IPS-18c (cell line): ENCODE data around the gene CHST8.

ENCODE experiments used
- H3K4me3 ChIP-seq: 2 replicates; pipeline ENCODE4 v1.7.0; 2013; ENCODE audit warnings: low read depth, mild to moderate bottlenecking, low read length, moderate library complexity; ENCODE audit not compliant: insufficient read depth
- H3K9me3 ChIP-seq: one replicate; pipeline ENCODE4 v1.6.1; 2013; ENCODE audit warnings: mild to moderate bottlenecking, low read length, moderate library complexity; ENCODE audit not compliant: control insufficient read depth, insufficient read depth

The CHST8 gene

GRCh38 chr19:33706631-33707030 lies 84.9 kb downstream of the CHST8 start:
- Histone ChIP-seq H3K9me3 (no peaks in the 10 kb centered on the region), H3K4me3 (no peak overlapping the region)

GRCh38 chr19:33712268-33712667 lies 90.5 kb downstream of the CHST8 start:
- peaks cover 2% of the 10 kb centered on the region for H3K9me3 ChIP-seq
- no peak overlapping the region for H3K4me3 ChIP-seq

- no peak overlapping the region for H3K4me3 ChIP-seq
- peaks cover 2% of the 10 kb centered on the region for H3K9me3 ChIP-seq
Observed at GRCh38 chr19:33713194-33713593, 91.4 kb downstream of the CHST8 start.

DNA sequence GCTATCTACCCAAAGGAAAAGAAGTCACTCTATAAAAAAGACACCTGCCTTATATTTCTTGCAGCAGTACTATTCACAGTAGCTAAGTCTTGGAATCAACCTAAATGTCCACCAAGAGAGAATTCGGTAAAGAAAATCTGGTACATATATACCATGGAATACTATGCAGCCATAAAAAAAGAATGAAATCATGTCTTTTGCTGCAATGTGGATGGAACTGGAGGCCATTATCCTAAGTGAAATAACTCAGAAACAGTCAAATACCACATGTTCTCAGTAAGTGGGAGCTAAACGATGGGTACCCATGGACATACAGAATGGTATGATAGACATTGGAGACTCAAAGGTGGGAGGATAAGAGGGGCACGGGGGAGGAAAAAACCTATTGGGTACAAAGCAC lies 92.4 kb downstream of the CHST8 start:
- no peak overlapping the region for H3K4me3 ChIP-seq
- peaks cover 2% of the 10 kb centered on the region for H3K9me3 ChIP-seq

GRCh38 chr19:33715462-33715861 lies 93.7 kb downstream of the CHST8 start:
- H3K9me3 ChIP-seq, result peaks cover 2% of the 10 kb centered on the region
- no peak overlapping the region for H3K4me3 ChIP-seq

- H3K4me3 ChIP-seq, result no peak overlapping the region
- H3K9me3 ChIP-seq, result peaks cover 2% of the 10 kb centered on the region
Observed at GRCh38 chr19:33717878-33718277, 96.1 kb downstream of the CHST8 start.

DNA sequence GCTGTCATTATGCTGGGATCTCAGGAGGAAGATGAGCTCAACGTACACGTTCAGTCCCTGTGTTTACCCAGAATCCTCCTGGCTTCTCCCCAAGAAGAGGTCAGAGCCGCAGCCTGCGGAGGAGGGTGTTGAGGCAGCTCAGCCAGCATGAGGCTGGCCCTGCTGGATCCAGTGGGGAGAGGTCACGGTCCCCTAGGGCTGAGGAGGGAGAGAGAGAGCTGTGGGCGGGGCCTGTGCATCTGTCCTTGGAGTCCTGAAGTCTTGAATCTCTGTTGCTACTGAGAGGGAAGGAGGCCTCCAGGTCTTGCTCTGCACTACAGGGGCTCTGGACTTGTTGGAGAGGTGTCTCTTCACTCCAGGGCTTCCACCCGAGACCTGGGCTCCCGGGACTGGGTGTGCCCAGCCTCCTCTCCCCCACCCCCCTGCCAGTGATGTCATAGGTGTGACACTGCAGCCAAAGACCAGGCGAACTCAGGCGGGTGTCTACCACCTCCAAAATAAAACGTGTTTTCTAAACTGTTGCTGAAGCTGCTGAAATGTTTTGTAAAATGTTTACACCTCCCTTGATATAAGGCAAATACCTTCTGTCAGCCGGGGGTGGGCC lies 97.0 kb downstream of the CHST8 start:
- peaks cover under 1% of the 10 kb centered on the region for H3K9me3 ChIP-seq
- no peak overlapping the region for H3K4me3 ChIP-seq

DNA sequence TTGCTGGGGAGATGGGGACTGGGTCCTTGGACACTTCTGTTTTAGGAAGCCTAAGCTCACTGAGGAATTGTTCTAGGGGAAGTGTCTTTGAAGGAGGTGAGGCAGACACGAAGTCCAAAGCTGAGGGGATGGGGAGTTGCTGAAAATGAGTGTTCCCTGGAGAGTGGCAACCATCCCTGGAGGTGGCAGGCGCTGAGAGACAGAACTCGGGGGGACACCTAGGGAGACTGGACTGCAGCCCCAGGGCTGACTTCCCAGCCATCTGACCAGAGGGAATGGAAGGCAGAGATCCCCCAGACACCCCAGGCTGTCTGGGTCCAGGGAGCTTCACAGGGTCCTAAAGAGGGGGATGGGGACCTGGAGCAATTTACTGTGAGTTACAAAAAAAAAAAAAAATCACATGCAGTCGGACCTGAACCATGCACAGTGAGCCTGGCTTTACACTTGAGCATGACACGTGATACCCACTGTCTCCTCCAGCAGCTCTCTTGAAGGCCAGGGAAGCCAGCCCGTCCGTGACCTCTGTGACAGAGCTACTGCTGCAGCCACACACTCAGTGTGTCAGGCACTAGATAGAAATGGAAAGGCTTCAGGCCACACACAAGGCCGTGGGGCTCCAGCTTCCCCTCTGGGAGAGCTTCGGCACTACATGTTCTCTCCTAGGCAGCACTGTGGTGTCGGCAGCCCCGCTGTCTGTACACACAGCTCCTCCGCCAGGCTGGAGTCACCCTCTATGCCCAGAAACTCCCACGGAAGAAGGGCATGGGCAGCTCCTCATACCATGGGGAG lies 97.8 kb downstream of the CHST8 start:
- Histone ChIP-seq H3K4me3 (no peak overlapping the region), H3K9me3 (no peaks in the 10 kb centered on the region)

DNA sequence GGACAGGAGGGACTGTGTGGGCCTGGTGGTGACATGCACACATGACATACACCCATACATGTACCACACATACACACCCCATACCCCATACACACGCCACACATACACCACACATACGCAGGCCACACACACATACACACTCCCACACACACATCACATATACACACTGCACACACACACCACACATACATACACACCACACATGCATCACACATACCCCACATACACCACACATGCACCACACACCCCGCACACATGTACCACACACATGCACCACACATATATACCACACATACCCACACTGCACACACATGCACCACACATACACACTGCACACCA lies 98.4 kb downstream of the CHST8 start:
- H3K9me3 ChIP-seq, result no peaks in the 10 kb centered on the region
- no peak overlapping the region for H3K4me3 ChIP-seq

GRCh38 chr19:33720691-33721682 lies 99.2 kb downstream of the CHST8 start:
- Histone ChIP-seq H3K4me3 (no peak overlapping the region), H3K9me3 (no peaks in the 10 kb centered on the region)

DNA sequence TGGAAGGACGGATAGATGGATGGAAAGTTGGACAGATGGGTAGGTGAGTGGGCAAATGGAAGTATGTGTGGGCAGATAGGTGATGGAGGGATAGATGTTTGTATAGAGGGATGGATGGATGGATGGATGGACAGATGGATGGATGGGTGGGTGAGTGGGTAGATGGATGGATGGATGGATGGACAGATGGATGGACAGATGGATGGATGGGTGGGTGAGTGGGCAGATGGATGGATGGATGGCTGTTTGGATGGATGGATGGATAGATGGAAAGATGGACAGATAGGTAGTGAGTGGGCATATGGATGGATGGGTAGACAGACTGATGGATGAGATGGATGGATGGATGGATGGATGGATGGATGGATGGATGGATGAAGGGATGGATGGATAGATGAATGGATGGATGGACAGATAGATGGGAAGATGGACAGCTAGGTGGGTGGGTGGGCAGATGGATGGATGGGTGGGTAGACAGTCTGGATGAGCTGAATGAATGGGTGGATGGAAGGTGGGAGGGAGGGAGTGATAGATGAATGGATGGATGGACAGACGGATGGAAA lies 100.1 kb downstream of the CHST8 start:
- H3K9me3 ChIP-seq, result no peaks in the 10 kb centered on the region
- H3K4me3 ChIP-seq, result no peak overlapping the region

DNA sequence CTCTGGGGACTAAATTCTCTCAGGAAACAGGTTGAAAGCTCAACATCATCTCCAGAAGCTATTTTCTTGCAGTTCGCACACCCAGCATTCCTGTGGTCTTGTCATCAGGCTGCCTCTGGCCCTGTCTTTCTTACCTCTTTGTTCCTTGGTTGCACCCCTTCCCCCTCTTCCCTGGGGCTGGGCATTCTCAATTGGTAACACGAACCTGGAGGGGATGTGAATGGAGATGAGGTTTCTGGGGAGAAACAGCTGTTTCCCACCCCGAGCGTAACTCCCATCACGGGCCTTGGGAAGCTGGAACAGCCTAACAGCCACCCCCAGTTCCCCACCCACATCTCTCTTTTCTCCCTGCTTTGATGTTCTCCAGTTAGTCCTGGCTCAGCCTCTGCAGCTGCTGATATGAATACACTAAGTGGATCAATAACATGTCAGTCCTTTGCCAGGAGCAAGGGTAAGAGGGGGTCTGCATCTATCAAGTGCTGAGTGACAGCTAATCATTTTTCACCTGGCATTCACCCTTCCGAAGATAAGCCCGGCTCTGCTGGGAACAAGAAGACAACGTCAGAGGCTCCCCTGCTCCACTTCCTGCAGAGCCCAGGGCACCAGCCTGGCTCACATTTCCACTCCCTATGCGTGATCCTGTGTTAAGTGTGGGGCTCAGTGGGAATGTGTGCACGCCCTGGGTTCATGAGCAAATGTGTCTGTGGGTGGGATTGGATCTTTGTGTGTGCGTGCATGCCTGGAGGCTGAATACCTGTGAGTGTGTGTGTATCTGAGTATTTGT lies 100.9 kb downstream of the CHST8 start:
- no peak overlapping the region for H3K4me3 ChIP-seq
- H3K9me3 ChIP-seq, result no peaks in the 10 kb centered on the region

DNA sequence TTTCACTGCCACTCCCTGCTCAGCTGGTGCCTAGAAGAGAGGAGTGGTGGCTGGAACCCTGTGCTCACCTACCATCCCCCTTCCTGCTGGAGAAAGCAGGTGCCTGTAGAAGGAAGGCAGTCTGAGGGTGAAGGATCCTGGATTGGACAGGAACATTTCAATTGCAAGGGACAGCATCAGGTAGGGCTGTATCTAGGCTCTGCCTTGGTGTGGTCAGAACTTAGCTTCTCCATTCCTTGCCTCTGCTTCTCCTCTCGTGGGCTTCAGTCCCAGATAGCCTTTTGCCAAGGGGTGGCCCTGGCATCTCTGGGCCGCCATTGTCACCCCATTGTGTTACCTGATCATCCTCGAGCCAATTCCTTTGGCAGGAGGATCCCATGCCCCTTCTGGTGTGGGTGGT lies 101.8 kb downstream of the CHST8 start:
- no peak overlapping the region for H3K4me3 ChIP-seq
- H3K9me3 ChIP-seq, result no peaks in the 10 kb centered on the region

DNA sequence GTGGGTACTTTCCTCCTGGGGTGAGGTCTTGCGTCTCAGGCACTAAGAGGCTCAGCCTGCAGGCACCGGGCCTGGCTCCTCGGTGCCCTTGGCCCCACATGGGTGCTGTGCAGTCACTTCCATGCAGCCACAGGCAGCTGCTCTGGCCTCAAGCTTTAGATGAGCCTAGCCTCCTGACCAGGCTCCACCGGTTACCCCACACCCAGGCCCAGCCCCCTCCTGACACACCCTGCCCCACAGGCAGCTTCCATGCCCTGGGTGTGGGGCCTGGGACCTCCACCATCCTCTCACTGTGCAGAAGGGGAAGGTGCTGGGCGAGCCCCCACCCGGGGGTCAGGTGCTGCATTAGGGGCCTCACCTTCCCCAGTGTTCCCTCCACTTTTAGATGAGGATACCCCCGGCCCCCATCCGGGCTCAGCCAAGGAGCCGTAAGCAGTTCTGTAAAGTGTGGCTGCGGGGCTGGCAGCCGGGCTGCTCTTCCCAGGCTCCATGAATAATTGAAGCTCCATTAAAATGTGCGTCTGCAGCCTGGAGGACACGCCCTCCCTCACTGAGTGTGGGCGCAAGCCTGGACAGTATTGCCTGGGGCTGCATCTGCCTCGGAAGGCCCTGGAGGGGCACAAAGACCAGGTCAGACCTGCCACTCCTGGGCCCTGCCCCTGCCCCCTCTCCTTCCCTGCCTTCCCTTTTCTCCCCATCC lies 102.4 kb downstream of the CHST8 start:
- Histone ChIP-seq H3K4me3 (no peak overlapping the region), H3K9me3 (no peaks in the 10 kb centered on the region)

GRCh38 chr19:33724721-33725060 lies 102.9 kb downstream of the CHST8 start:
- no peaks in the 10 kb centered on the region for H3K9me3 ChIP-seq
- H3K4me3 ChIP-seq, result no peak overlapping the region

DNA sequence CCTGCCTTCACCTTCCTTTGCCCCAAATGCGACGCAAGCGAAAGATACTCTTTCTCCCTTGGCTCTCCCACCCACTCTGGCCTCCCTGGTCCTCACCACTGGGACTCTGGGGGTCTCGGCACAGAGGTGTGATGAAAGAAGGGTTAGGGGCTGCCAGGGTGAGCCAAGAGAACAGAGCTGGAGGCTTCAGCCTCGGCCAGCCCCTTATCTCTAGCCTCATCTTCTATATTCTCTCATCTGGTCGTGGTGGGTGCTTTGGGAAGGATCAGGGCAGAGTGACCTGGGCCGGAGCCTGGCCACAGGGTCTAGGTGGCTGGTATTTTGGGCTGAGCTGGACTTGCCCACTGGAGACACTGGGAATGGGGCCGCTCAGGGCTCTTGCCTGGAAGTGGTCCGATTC lies 103.8 kb downstream of the CHST8 start:
- Histone ChIP-seq H3K9me3 (no peaks in the 10 kb centered on the region), H3K4me3 (no peak overlapping the region)
